Left ventricle myocardium inferior (tissue), 1 donor: ENCODE results near the gene EPB41L4B. TPM values are rescaled to one million over a fixed set of nuclear protein-coding genes. Genes with fewer than 3 reads are reported as not detected.
"Not testable (repeated sequence)": the region's sequence is repeated elsewhere in the genome, so short reads cannot be mapped to it uniquely, and the experiment has no call there.

Source experiments
- DNase-seq: peaks from one replicate; pipeline ENCODE4 v3.0.0-alpha.2; 2020
- H3K27ac ChIP-seq: fragments of 200-600 bp; replicated peaks from 2 replicates; pipeline ENCODE4 v1.8.0; 2021
- H3K27me3 ChIP-seq: fragments of 200-600 bp; 2 replicates; pipeline ENCODE4 v1.8.0; 2021; ENCODE audit warnings: low read depth
- H3K36me3 ChIP-seq: fragments of 200-600 bp; 2 replicates; pipeline ENCODE4 v1.8.0; 2021
- H3K4me1 ChIP-seq: fragments of 200-600 bp; 2 replicates; pipeline ENCODE4 v1.8.0; 2021
- H3K4me3 ChIP-seq: fragments of 200-600 bp; 2 replicates; pipeline ENCODE4 v1.8.0; 2021; ENCODE audit warnings: mild to moderate bottlenecking, moderate library complexity
- H3K9me3 ChIP-seq: fragments of 200-600 bp; replicated peaks from 2 replicates; pipeline ENCODE4 v1.8.0; 2021
- CTCF ChIP-seq: fragments of 200-600 bp; IDR thresholded peaks from 2 replicates; pipeline ENCODE4 v1.8.0; 2021; ENCODE audit warnings: antibody characterized with exemption, mild to moderate bottlenecking, borderline replicate concordance
- intact Hi-C: fragments of 100-400 bp; cut with micrococcal nuclease; formaldehyde crosslinking; loops from one replicate; pipeline ENCODE4 v1.11.0; 2022
- total RNA-seq: library from RNA; stranded (reverse); fragmentation: NEBNext Ultra II Directional; extraction: Animal tissue kit (Norgen Biotek cat#: 25700); gene quantifications from one replicate; pipeline ENCODE4 v1.2.1, GENCODE V29; 2021
- donor health status: DM: no; HTN: yes; CAD: no; lungs with severe emphysema.

The EPB41L4B gene
- total RNA-seq, 1 donor from 2014 or later = 13.9 TPM

GRCh38 chr9:109133533-109133932 is 187.3 kb downstream of the EPB41L4B start:
- no peaks in the 10 kb centered on the region for H3K36me3 ChIP-seq
- intact Hi-C loops = no loop called here
- no peaks in the 10 kb centered on the region for H3K27me3 ChIP-seq
- no peaks in the 10 kb centered on the region for H3K9me3 ChIP-seq
- H3K4me3 ChIP-seq = no peak overlapping the region
- no peak for TF ChIP-seq CTCF
- DNase-seq = no peak
- H3K4me1 ChIP-seq = peaks cover 7% of the 10 kb centered on the region
- no peak overlapping the region for H3K27ac ChIP-seq

- peak; percentile 13 for TF ChIP-seq CTCF
- Histone ChIP-seq H3K27ac (peak overlapping the region; percentile 55), H3K36me3 (no peaks in the 10 kb centered on the region), H3K9me3 (no peaks in the 10 kb centered on the region), H3K27me3 (no peaks in the 10 kb centered on the region), H3K4me1 (peaks cover 7% of the 10 kb centered on the region), H3K4me3 (no peak overlapping the region)
- intact Hi-C loops = no loop called here
- no peak for DNase-seq
These were observed 188.3 kb downstream of the EPB41L4B start for GRCh38 chr9:109132567-109133021.

GRCh38 chr9:109129470-109130197 is 191.2 kb downstream of the EPB41L4B start:
- DNase-seq = no peak
- Histone ChIP-seq H3K27ac (no peak overlapping the region), H3K27me3 (no peaks in the 10 kb centered on the region), H3K4me3 (no peak overlapping the region), H3K36me3 (no peaks in the 10 kb centered on the region), H3K9me3 (no peaks in the 10 kb centered on the region), H3K4me1 (peaks cover 7% of the 10 kb centered on the region)
- no peak for TF ChIP-seq CTCF
- intact Hi-C loops = no loop called here

- H3K27ac ChIP-seq = not testable (repeated sequence)
These were observed 194.2 kb downstream of the EPB41L4B start for GRCh38 chr9:109126671-109127070.

GRCh38 chr9:109124121-109124520 is 196.7 kb downstream of the EPB41L4B start:
- intact Hi-C loops = no loop called here
- Histone ChIP-seq H3K36me3 (no peaks in the 10 kb centered on the region), H3K9me3 (no peaks in the 10 kb centered on the region), H3K4me1 (peaks cover 10% of the 10 kb centered on the region), H3K4me3 (no peak overlapping the region), H3K27me3 (no peaks in the 10 kb centered on the region), H3K27ac (no peak overlapping the region)
- TF ChIP-seq CTCF = no peak
- DNase-seq = no peak

More at GRCh38 chr9:109126671-109127070, 194.2 kb downstream of the EPB41L4B start:
- H3K9me3 ChIP-seq, DNase-seq, H3K4me3 ChIP-seq, H3K4me1 ChIP-seq, H3K27me3 ChIP-seq, intact Hi-C loops, H3K36me3 ChIP-seq: not testable (repeated sequence)

GRCh38 chr9:109122726-109123621 is 197.9 kb downstream of the EPB41L4B start:
- no peaks in the 10 kb centered on the region for H3K27me3 ChIP-seq
- intact Hi-C loops = no loop called here
- no peaks in the 10 kb centered on the region for H3K36me3 ChIP-seq
- peaks cover 22% of the 10 kb centered on the region for H3K4me1 ChIP-seq
- no peak overlapping the region for H3K27ac ChIP-seq
- TF ChIP-seq CTCF = no peak
- DNase-seq = no peak
- H3K4me3 ChIP-seq = no peak overlapping the region
- H3K9me3 ChIP-seq = no peaks in the 10 kb centered on the region
